GM23338 (cell line): ENCODE data around the gene SERP2. TPM values are rescaled to one million over a fixed set of nuclear protein-coding genes. Genes with fewer than 3 reads are reported as not detected.

Experiments used
- ATAC-seq: fragments of 200-7000 bp; cut with Tn5 transposase; 3 replicates; pipeline ENCODE4 v1.9.1; 2020
- DNase-seq: peaks from one replicate; pipeline ENCODE4 v3.0.0-alpha.2; 2015; ENCODE audit warnings: low spot score
- H2AFZ ChIP-seq: fragments of 200-600 bp; sonication (generic); 2 replicates; pipeline ENCODE4 v1.8.0; 2016; ENCODE audit warnings: antibody characterized with exemption, mild to moderate bottlenecking, moderate library complexity
- H3F3A ChIP-seq: fragments of 200-600 bp; sonication (generic); replicated peaks from 2 replicates; pipeline ENCODE4 v1.8.0; 2017; ENCODE audit warnings: antibody characterized with exemption, mixed run types, low read depth
- H3K27ac ChIP-seq: fragments of 200-600 bp; sonication (generic); 2 replicates; pipeline ENCODE4 v1.6.1; 2016; ENCODE audit warnings: low read depth
- H3K27me3 ChIP-seq: fragments of 200-600 bp; sonication (generic); 2 replicates; pipeline ENCODE4 v1.8.0; 2016; ENCODE audit warnings: mild to moderate bottlenecking, mixed run types, moderate library complexity; ENCODE audit not compliant: insufficient read depth
- H3K36me3 ChIP-seq: fragments of 200-600 bp; sonication (generic); 2 replicates; pipeline ENCODE4 v1.8.0; 2016; ENCODE audit warnings: mild to moderate bottlenecking; ENCODE audit not compliant: insufficient read depth
- H3K4me1 ChIP-seq: fragments of 200-600 bp; sonication (generic); 2 replicates; pipeline ENCODE4 v1.8.0; 2016; ENCODE audit warnings: mild to moderate bottlenecking, moderate library complexity; ENCODE audit not compliant: insufficient read depth
- H3K4me2 ChIP-seq: fragments of 200-600 bp; sonication (generic); 2 replicates; pipeline ENCODE4 v1.7.1; 2017; ENCODE audit warnings: mixed run types
- H3K4me3 ChIP-seq: fragments of 200-600 bp; sonication (generic); 2 replicates; pipeline ENCODE4 v1.6.1; 2016; ENCODE audit warnings: mixed run types
- H3K79me2 ChIP-seq: fragments of 200-600 bp; sonication (generic); replicated peaks from 2 replicates; pipeline ENCODE4 v1.8.0; 2017; ENCODE audit warnings: mild to moderate bottlenecking; ENCODE audit not compliant: insufficient read depth
- H3K9me2 ChIP-seq: fragments of 200-600 bp; sonication (generic); 2 replicates; pipeline ENCODE4 v1.8.0; 2017; ENCODE audit not compliant: insufficient read depth
- H4K20me1 ChIP-seq: fragments of 200-600 bp; sonication (generic); replicated peaks from 2 replicates; pipeline ENCODE4 v1.8.0; 2017; ENCODE audit warnings: mild to moderate bottlenecking; ENCODE audit not compliant: insufficient read depth
- H3K27ac Mint-ChIP-seq: 2 replicates; pipeline ENCODE4 v1.8.0; 2020; ENCODE audit warnings: inconsistent platforms, mild to moderate bottlenecking, moderate library complexity, mixed read lengths
- H3K27me3 Mint-ChIP-seq: 3 replicates; pipeline ENCODE4 v1.8.0; 2022; ENCODE audit warnings: low read depth, mild to moderate bottlenecking, moderate library complexity, mixed read lengths, inconsistent platforms; ENCODE audit not compliant: insufficient read depth, poor library complexity
- H3K36me3 Mint-ChIP-seq: 3 replicates; pipeline ENCODE4 v1.8.0; 2021; ENCODE audit warnings: low read depth, mild to moderate bottlenecking, inconsistent platforms, moderate library complexity, mixed read lengths
- H3K4me1 Mint-ChIP-seq: 3 replicates; pipeline ENCODE4 v1.8.0; 2020; ENCODE audit warnings: mild to moderate bottlenecking, inconsistent platforms, mixed read lengths
- H3K4me3 Mint-ChIP-seq: 3 replicates; pipeline ENCODE4 v1.8.0; 2021; ENCODE audit warnings: moderate library complexity, mild to moderate bottlenecking, inconsistent platforms, mixed read lengths
- H3K9me3 Mint-ChIP-seq: 3 replicates; pipeline ENCODE4 v1.8.0; 2020; ENCODE audit warnings: moderate library complexity, mild to moderate bottlenecking, inconsistent platforms, mixed read lengths
- CREB1 ChIP-seq: fragments of 250-450 bp; sonication (Bioruptor Pico); IDR thresholded peaks from 2 replicates; pipeline ENCODE4 v1.5.0; 2020; ENCODE audit warnings: low read depth, mild to moderate bottlenecking, moderate library complexity
- CTCF ChIP-seq, 2 experiments: fragments of 200-600 bp in 1 of 2; sonication (generic) in 1 of 2; conservative IDR thresholded peaks; 2 replicates each; pipeline versions ENCODE4 v1.5.1 to v1.6.1; 2016 to 2017; ENCODE audit warnings: antibody characterized with exemption in 2 of 2, low read depth in 2 of 2, mild to moderate bottlenecking in 2 of 2, moderate library complexity in 1 of 2
- ETS1 ChIP-seq: IDR thresholded peaks from 2 replicates; pipeline ENCODE4 v1.6.1; 2016; ENCODE audit warnings: antibody characterized with exemption
- EZH2 ChIP-seq: fragments of 200-600 bp; sonication (generic); IDR thresholded peaks from one replicate; pipeline ENCODE4 v1.8.0; 2017; ENCODE audit warnings: antibody characterized with exemption, mild to moderate bottlenecking, low read depth; ENCODE audit not compliant: unreplicated experiment
- EZH2phosphoT487 ChIP-seq: fragments of 200-600 bp; sonication (generic); IDR thresholded peaks from one replicate; pipeline ENCODE4 v1.8.1; 2018; ENCODE audit warnings: antibody characterized with exemption; ENCODE audit not compliant: unreplicated experiment
- JUNB ChIP-seq: IDR thresholded peaks from one replicate; pipeline ENCODE4 v1.6.1; 2016; ENCODE audit warnings: antibody characterized with exemption; ENCODE audit not compliant: unreplicated experiment
- NANOG ChIP-seq: IDR thresholded peaks from 2 replicates; pipeline ENCODE4 v1.6.1; 2016; ENCODE audit warnings: antibody characterized with exemption, borderline replicate concordance
- POLR2AphosphoS5 ChIP-seq: IDR thresholded peaks from 2 replicates; pipeline ENCODE4 v1.6.1; 2016; ENCODE audit warnings: antibody characterized with exemption, low read depth
- REST ChIP-seq: IDR thresholded peaks from one replicate; pipeline ENCODE4 v1.6.1; 2018; ENCODE audit warnings: antibody characterized with exemption; ENCODE audit not compliant: unreplicated experiment
- STAT1 ChIP-seq: IDR thresholded peaks from one replicate; pipeline ENCODE4 v1.6.1; 2016; ENCODE audit warnings: antibody characterized with exemption; ENCODE audit not compliant: unreplicated experiment
- ZNF114 ChIP-seq: fragments of 250-450 bp; sonication (Bioruptor Pico); IDR thresholded peaks from 2 replicates; pipeline ENCODE4 v1.5.0; 2020; ENCODE audit warnings: mild to moderate bottlenecking, moderate library complexity
- ZNF331 ChIP-seq: fragments of 250-450 bp; sonication (Bioruptor Pico); IDR thresholded peaks from 2 replicates; pipeline ENCODE4 v1.5.0; 2020; ENCODE audit warnings: low read depth, mild to moderate bottlenecking, moderate library complexity
- ZNF462 ChIP-seq: fragments of 250-450 bp; sonication (Bioruptor Pico); IDR thresholded peaks from 2 replicates; pipeline ENCODE4 v1.5.0; 2020; ENCODE audit warnings: mild to moderate bottlenecking, moderate library complexity
- polyA plus RNA-seq: library from polyadenylated mRNA; unstranded; fragments of >200 nt; fragmentation: Nextera tagmentation; extraction: Ambion mirVana; gene quantifications from 2 replicates; pipeline ENCODE4 v1.2.1, GENCODE V29; 2016
- total RNA-seq: library from RNA; depleted of rRNA; stranded (reverse); fragments of >200 nt; shearing (Covaris generic); gene quantifications from 2 replicates; pipeline ENCODE4 v1.2.3, GENCODE V29; 2014

Gene SERP2
- total and polyA plus RNA-seq, 2 experiments from 2014 or later, result 0.59 to 3.4 TPM

GRCh38 chr13:44417446-44417845 is 43.8 kb downstream of the SERP2 start:
- Mint-ChIP-seq H3K9me3 (peaks cover 10% of the 10 kb centered on the region), H3K36me3 (peaks cover 6% of the 10 kb centered on the region; the same call in 2 of the 3 replicates), H3K4me3 (no peak overlapping the region; the same call in 2 of the 3 replicates), H3K27me3 (peaks cover 9% of the 10 kb centered on the region), H3K27ac (no peak overlapping the region), H3K4me1 (peaks cover 45% of the 10 kb centered on the region)
- H3K4me1 ChIP-seq, result peaks cover 28% of the 10 kb centered on the region
- no peaks in the 10 kb centered on the region for H4K20me1 ChIP-seq
- H3K4me2 ChIP-seq, result 0 out of 2 replicates have a peak overlapping the region, but pooled peaks have one; percentile 51
- H3F3A ChIP-seq, result no peaks in the 10 kb centered on the region
- H2AFZ ChIP-seq, result peak overlapping the region; percentile 95
- TF ChIP-seq ZNF331 (CRISPR knock-in tag) (no peak), ZNF462 (CRISPR knock-in tag) (no peak), CTCF (conservative IDR thresholded peaks at IDR 0.05; ENCODE audit: low read depth in 2 of 2) (no peak), JUNB (no peak), NANOG (no peak), CREB1 (CRISPR knock-in tag) (no peak), POLR2AphosphoS5 (no peak), REST (no peak), ZNF114 (CRISPR knock-in tag) (no peak), STAT1 (no peak), EZH2phosphoT487 (no peak), ETS1 (no peak), EZH2 (no peak)
- no peaks in the 10 kb centered on the region for H3K27me3 ChIP-seq
- H3K79me2 ChIP-seq, result no peaks in the 10 kb centered on the region
- no peaks in the 10 kb centered on the region for H3K36me3 ChIP-seq
- no peak overlapping the region for H3K4me3 ChIP-seq
- ATAC-seq, result no peak
- H3K9me2 ChIP-seq, result no peaks in the 10 kb centered on the region; the same call in 1 of the 2 replicates
- no peak overlapping the region for H3K27ac ChIP-seq
- DNase-seq, result no peak
